ENCODE data around the gene ZP2. TPM values are rescaled to one million over a fixed set of nuclear protein-coding genes. Genes with fewer than 3 reads are reported as not detected.

The ZP2 gene
- total RNA-seq, 1 experiment from 2014 or later, result not detected

DNA sequence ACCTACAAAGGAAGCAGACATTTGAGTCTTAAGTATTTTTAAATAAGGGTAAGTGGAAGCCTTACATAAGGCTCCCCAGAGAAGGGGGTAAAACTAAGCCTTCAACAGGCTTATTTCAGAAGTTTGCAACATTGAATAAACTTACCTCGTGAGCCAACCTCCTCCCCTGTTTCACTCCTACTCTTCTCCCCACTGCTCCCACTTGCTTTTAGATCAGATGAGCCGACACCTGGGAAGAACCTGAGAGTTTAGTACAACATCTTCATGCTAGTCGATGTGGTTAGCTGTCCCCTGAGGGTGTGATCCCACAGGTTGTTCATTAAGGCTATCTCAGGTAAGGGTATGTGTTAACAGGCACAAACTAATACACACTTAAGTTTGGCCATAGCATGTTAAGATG lies 13.8 kb downstream of the ZP2 start:
- Histone ChIP-seq H3K9me2 (ENCODE audit: insufficient read depth) (no peaks in the 10 kb centered on the region), H3K4me3 (replicated peaks in 1 of 2; ENCODE audit: low read depth in 1 of 2, low read length in 2 of 2) (no peak overlapping the region), H3K4me2 (ENCODE audit: low read length) (no peak overlapping the region), H3K79me2 (ENCODE audit: insufficient read depth, low read length) (no peaks in the 10 kb centered on the region), H3K4me1 (ENCODE audit: control insufficient read depth in 1 of 2, insufficient read depth in 2 of 2, low read length in 2 of 2) (no peaks in the 10 kb centered on the region), H3K36me3 (ENCODE audit: control insufficient read depth in 1 of 2, insufficient read depth in 2 of 2, low read length in 2 of 2) (no peaks in the 10 kb centered on the region), H2AFZ (ENCODE audit: low read depth, low read length, poor library complexity, severe bottlenecking) (no peak overlapping the region), H3K27me3 (ENCODE audit: insufficient read depth, low read length) (peaks cover 8% of the 10 kb centered on the region; the same call in 1 of the 2 replicates), H4K20me1 (ENCODE audit: insufficient read depth) (no peaks in the 10 kb centered on the region), H3K9ac (ENCODE audit: low read length) (no peak overlapping the region), H3K9me3 (ENCODE audit: control insufficient read depth in 1 of 2, insufficient read depth in 1 of 2, low read depth in 1 of 2, low read length in 2 of 2) (no peaks in the 10 kb centered on the region), H3K27ac (ENCODE audit: low read depth, low read length) (no peak overlapping the region)
- ATAC-seq (no peak), DNase-seq (ENCODE audit: low read depth, low spot score) (no peak)
- ChIA-PET RAD21 (ENCODE audit: low non-redundant PET in 1 of 2, low total read pairs in 2 of 2, uncharacterized antibody in 2 of 2, unreplicated experiment in 2 of 2) (no interaction called here), POLR2A (no interaction called here), CTCF (no interaction called here)
- no TSS peak for BruUV-seq (replicated peaks)
- TF ChIP-seq, protein P1, sequence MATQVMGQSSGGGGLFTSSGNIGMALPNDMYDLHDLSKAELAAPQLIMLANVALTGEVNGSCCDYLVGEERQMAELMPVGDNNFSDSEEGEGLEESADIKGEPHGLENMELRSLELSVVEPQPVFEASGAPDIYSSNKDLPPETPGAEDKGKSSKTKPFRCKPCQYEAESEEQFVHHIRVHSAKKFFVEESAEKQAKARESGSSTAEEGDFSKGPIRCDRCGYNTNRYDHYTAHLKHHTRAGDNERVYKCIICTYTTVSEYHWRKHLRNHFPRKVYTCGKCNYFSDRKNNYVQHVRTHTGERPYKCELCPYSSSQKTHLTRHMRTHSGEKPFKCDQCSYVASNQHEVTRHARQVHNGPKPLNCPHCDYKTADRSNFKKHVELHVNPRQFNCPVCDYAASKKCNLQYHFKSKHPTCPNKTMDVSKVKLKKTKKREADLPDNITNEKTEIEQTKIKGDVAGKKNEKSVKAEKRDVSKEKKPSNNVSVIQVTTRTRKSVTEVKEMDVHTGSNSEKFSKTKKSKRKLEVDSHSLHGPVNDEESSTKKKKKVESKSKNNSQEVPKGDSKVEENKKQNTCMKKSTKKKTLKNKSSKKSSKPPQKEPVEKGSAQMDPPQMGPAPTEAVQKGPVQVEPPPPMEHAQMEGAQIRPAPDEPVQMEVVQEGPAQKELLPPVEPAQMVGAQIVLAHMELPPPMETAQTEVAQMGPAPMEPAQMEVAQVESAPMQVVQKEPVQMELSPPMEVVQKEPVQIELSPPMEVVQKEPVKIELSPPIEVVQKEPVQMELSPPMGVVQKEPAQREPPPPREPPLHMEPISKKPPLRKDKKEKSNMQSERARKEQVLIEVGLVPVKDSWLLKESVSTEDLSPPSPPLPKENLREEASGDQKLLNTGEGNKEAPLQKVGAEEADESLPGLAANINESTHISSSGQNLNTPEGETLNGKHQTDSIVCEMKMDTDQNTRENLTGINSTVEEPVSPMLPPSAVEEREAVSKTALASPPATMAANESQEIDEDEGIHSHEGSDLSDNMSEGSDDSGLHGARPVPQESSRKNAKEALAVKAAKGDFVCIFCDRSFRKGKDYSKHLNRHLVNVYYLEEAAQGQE (IDR thresholded peaks at IDR 0.05; ENCODE audit: low read depth), result no peak
- TF ChIP-seq TCF7L2 (IDR thresholded peaks at IDR 0.05; ENCODE audit: borderline replicate concordance, extremely low read depth, insufficient read depth, insufficient read length), result no peak
- no peak for TF ChIP-seq SIN3A (IDR thresholded peaks at IDR 0.05; ENCODE audit: low read depth)
- TF ChIP-seq POLR2AphosphoS5 (IDR thresholded peaks at IDR 0.05; ENCODE audit: low read depth, low read length), result no peak
- no peak for TF ChIP-seq ZFX (IDR thresholded peaks at IDR 0.05)
- TF ChIP-seq ZNF274 (IDR thresholded peaks at IDR 0.05; ENCODE audit: low read depth, low read length), result no peak
- no peak for TF ChIP-seq ELF1 (IDR thresholded peaks at IDR 0.05; ENCODE audit: borderline replicate concordance, low read depth)
- TF ChIP-seq YY1 (IDR thresholded peaks at IDR 0.05; ENCODE audit: extremely low read depth, insufficient replicate concordance, low read depth, low read length), result no peak
- TF ChIP-seq EZH2 (IDR thresholded peaks at IDR 0.05), result no peak
- TF ChIP-seq, protein P2, sequence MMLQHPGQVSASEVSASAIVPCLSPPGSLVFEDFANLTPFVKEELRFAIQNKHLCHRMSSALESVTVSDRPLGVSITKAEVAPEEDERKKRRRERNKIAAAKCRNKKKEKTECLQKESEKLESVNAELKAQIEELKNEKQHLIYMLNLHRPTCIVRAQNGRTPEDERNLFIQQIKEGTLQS (IDR thresholded peaks at IDR 0.05), result no peak
- TF ChIP-seq, protein P3, sequence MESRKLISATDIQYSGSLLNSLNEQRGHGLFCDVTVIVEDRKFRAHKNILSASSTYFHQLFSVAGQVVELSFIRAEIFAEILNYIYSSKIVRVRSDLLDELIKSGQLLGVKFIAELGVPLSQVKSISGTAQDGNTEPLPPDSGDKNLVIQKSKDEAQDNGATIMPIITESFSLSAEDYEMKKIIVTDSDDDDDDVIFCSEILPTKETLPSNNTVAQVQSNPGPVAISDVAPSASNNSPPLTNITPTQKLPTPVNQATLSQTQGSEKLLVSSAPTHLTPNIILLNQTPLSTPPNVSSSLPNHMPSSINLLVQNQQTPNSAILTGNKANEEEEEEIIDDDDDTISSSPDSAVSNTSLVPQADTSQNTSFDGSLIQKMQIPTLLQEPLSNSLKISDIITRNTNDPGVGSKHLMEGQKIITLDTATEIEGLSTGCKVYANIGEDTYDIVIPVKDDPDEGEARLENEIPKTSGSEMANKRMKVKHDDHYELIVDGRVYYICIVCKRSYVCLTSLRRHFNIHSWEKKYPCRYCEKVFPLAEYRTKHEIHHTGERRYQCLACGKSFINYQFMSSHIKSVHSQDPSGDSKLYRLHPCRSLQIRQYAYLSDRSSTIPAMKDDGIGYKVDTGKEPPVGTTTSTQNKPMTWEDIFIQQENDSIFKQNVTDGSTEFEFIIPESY (IDR thresholded peaks at IDR 0.05; ENCODE audit: extremely low read depth, insufficient replicate concordance, low read length), result no peak
- no peak for TF ChIP-seq EZH2phosphoT487 (IDR thresholded peaks at IDR 0.05; ENCODE audit: borderline replicate concordance)
- TF ChIP-seq, protein P4, sequence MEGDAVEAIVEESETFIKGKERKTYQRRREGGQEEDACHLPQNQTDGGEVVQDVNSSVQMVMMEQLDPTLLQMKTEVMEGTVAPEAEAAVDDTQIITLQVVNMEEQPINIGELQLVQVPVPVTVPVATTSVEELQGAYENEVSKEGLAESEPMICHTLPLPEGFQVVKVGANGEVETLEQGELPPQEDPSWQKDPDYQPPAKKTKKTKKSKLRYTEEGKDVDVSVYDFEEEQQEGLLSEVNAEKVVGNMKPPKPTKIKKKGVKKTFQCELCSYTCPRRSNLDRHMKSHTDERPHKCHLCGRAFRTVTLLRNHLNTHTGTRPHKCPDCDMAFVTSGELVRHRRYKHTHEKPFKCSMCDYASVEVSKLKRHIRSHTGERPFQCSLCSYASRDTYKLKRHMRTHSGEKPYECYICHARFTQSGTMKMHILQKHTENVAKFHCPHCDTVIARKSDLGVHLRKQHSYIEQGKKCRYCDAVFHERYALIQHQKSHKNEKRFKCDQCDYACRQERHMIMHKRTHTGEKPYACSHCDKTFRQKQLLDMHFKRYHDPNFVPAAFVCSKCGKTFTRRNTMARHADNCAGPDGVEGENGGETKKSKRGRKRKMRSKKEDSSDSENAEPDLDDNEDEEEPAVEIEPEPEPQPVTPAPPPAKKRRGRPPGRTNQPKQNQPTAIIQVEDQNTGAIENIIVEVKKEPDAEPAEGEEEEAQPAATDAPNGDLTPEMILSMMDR (IDR thresholded peaks at IDR 0.05 in 2 of 3, conservative IDR thresholded peaks at IDR 0.05 in 1 of 3; ENCODE audit: borderline replicate concordance in 1 of 3, insufficient read depth in 1 of 3, low read depth in 2 of 3, low read length in 2 of 3), result no peak
- TF ChIP-seq JUND (IDR thresholded peaks at IDR 0.05), result no peak
- TF ChIP-seq, protein P5, sequence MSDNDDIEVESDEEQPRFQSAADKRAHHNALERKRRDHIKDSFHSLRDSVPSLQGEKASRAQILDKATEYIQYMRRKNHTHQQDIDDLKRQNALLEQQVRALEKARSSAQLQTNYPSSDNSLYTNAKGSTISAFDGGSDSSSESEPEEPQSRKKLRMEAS (IDR thresholded peaks at IDR 0.05), result no peak
- intact Hi-C loops (cut with micrococcal nuclease), result no loop called here

Data from HCT116 (cell line).